ENCODE data around the gene CALN1.

DNA sequence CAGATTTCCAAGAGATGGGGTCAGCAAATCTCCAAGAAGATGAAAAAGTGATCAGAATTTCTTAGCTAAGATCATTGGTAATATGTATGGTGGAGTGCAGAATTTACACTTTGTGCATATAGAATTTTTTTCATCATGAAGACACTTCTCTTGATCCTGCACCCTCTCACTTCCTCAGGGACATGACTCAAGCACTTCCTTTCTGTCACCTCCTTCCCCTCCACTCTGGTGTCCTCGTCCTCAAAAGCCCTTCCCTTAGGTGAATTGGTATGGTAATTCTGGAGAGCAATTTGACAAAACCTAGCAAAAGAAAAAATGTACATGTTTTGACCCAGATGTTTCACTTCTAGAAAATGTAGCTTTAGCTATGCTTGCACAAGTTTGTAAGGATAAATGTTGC is 18.1 kb downstream of the CALN1 start:
- TF ChIP-seq POLR2AphosphoS5 (IDR thresholded peaks at IDR 0.05; ENCODE audit: low read depth, low read length) (no peak), TAF1 (IDR thresholded peaks at IDR 0.05; ENCODE audit: borderline replicate concordance, low read depth, low read length) (no peak), POLR2A (IDR thresholded peaks at IDR 0.05; ENCODE audit: low read depth, low read length) (no peak)
